ENCODE data around the gene LMAN2.
"Not testable (repeated sequence)": the region's sequence is repeated elsewhere in the genome, so short reads cannot be mapped to it uniquely, and the experiment has no call there.

LMAN2 gene

DNA sequence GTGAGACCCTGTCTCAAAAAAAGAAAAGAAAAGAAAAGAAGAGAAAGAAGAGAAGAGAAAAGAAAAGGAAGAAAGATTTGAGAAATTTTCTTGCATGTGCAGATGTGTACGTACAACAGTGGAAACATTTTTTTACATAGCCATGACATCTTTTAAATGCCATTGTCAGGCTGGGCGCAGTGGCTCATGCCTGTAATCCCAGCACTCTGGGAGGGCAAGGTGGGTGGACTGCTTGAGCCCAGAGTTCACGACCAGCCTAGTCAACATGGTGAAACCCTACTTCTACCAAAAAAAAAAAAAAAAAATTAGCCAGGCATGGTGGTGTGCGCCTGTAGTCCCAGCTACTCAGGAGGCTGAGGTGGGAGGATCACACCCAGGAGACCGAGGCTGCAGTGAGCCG lies 6.6 kb downstream of the LMAN2 start:
- no peak for DNase-seq

DNA sequence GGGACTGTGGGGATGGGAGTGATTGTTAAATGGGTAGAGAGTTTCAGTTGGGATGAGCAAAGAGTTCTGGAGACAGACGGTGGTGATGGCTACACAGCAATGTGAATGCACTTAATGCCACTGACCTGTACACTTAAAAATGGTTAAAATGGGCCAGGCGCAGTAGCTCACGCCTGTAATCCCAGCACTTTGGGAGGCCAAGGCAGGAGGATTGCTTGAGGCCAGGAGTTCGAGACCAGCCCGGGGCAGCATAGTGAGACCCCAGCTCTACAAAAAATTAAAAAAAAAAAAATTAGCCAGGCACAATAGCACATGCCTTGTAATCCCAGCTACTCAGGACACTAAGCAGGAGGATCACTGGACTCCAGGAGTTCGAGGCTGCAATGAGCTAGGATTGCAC lies 7.7 kb downstream of the LMAN2 start:
- DNase-seq: no peak

DNA sequence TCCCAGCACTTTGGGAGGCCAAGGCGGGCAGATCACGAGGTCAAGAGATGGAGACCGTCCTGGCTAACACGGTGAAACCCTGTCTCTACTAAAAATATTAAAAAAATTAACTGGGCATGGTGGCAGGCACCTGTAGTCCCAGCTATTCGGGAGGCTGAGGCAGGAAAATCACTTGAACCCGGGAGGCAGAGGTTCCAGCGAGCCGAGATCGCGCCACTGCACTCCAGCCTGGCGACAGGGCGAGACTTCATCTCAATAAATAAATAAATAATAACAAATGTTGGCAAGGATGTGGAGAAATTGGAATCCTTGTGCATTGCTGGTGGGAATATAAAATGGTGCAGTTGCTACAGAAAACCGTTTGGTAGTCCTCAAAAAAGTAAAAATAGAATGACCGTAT lies 8.5 kb downstream of the LMAN2 start:
- not testable (repeated sequence) for DNase-seq

DNA sequence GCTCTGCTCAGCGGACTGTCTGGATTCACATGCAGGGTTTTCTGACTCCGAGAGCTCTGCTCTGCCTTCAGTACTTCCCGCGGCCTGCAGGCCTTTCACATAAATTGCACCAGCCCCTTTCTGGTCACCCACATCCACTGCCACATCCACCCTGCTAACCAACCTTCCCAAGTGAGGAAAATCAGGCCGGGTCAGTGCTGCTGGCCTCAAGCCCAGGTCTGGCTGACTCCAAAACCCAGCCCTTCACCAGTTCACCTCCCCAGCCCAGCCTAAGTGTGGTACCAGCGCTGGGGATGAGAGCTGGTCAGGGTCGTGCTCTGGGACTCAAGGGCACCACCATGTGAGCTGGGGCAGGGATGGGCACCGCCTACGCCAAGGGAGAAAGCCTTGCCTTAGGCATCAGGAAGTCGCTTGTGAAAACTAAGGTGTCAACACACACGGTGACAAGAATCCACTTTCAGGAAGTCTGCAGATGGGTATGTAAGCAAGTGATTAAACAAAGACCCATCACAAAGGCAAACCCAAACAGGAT lies 12.3 kb downstream of the LMAN2 start:
- no peak for DNase-seq

DNA sequence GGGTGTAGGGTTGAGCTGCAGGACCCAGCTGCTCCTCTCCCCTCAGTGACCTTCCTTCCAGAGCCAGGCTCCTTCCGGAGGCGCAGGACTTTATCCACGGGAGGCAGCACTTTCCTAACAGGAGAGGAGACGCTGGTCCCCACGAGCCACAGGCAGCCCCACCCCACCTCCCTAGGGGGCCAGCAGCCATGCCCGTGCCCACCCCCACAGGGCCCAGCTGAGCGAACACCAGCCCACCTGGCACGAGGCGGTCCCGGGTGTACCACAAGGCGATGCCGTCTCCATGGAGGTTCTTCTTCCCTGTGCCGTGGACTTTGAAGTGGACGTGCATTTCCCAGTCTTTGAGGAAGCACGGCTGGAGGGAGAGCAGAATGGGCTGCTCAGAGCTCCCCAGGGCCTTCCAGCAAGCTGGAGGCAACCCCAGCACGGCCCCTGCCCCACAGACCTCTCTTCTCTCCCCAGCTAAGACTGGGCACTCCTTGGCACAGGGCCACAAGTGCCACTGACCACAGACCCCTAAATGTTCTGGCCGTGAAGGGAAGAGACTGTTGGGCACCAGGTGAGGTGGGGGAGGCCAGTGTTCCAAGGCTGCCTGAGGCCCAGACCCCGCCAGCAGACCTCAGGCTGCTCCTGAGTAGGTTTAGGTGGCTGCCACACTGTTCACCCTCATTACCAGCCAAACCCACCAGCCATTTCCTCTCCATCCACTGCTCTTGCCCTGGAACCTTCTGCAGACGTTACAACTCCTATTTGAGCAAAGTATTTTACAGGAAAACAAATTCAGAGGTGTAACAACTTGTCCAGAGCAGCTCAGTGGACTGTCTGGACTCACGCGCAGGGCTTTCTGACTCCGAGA lies 13.0 kb downstream of the LMAN2 start:
- no peak for DNase-seq

DNA sequence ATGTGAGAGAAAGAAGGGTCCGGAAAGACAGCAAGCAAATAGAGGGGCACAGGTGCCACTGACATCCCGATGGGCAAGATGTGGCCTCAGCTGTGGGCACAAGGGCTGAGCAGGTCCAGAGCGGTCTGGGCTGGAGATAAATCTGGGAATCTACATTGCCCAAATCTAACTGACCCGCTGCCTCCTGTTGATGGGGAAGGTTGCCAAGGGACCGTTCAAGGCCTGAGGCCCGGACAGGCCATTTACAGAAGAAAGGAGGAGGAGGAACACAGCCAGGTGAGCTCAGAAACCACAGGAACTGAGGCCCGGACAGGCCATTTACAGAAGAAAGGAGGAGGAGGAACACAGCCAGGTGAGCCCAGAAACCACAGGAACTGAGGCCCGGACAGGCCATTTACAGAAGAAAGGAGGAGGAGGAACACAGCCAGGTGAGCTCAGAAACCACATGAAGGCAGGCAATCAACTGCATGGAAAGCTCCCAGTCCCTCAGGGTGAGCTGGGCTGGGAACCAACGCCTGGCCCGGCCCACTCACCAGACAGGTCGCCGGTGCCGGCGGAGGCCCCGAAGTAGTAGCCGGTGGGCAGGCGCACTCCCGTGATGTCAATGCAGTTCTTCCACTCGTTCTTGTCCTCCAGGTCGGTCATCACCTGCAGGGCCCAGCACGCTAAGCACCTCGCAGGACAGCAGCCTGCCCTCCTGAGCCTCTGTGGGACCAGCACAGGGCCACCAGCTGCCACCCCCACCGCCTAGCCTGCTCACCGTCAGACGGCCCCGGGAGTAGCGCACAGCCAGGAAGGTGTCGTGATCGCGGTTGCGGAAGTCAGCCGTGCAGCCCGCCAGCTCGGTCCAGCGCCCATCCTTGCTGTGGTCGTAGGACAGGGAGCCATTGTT lies 14.6 kb downstream of the LMAN2 start:
- DNase-seq: no peak

DNA sequence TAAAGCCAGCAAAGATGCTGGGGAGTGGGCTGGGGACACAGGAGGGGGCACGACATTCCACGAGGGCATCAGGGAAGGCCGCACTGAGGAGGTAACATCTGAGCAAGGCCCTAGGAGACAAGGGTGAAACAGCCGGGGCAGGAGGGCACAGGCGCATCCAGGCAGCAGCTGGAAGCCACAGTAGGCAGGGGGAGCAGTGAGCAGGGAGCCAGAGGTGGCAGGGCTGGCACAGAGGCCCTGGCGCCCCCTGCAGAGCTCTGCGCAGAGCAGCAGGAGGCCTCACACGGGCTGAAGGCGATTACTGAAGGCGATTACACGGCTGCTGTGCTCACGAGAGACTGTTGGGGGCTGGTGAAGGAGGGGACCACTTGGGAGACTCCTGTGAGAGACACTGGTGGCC lies 15.4 kb downstream of the LMAN2 start:
- peak; percentile 33 for DNase-seq

DNA sequence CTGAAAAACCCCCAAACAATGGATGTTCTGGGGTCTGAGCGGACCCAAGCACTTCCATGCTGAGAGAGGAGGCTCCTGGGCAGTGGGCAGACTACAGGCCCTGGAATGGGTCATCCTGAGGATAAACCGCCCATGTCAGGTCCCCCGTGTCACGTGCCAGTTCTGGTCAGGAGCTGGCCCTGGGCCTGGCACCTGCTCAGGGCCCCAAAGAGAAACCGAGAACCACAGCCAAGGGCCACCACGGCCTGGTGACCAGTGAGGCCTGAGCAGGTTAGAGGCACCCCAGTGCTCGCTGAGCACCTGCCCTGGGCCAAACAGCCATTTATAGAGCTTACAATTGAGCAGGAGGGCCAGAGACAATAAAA lies 15.8 kb downstream of the LMAN2 start:
- DNase-seq: no peak

DNA sequence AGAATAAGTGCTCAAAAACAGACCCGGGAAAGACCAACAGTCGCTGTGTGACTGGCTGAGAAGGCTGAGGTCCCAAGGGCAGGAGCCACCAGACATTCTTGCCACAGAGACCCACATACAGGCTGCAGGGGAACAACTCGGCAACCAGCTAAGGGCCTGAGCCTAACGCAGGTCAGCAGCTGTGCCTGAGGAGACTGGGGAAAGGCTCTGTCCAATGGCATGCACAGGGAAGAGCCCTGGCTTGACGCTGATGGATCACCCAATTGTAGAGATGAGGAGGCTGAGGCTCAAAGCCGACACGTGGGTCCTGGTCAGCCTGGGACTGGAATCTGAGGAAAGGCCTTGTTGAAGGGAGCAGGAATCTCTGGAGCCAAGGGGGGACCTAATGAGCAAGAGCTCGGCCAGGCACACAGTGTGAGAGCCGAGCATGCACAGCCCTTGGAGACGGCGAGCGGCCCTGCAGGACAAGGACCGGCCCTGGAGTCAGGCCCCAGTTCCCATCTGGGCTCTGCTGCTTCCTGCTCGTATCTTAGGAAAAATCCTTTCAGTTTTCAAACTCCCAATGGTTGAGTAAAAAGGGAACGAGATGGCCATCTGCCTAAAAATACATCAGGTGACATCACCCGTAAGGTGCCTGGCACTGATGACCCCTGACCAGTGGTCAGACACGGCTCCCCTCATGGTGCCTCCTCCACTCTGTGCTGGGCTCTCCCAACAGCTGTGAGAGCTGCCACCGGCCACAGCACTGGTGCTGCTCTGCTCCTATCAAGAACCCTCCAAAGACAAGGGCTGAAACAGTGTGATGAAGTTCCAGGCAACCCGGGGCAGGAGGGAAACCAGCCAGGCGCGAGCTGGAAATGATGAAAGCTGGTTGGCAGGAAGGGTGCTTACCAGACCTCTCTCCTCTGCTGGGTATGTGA lies 16.4 kb downstream of the LMAN2 start:
- no peak for DNase-seq

DNA sequence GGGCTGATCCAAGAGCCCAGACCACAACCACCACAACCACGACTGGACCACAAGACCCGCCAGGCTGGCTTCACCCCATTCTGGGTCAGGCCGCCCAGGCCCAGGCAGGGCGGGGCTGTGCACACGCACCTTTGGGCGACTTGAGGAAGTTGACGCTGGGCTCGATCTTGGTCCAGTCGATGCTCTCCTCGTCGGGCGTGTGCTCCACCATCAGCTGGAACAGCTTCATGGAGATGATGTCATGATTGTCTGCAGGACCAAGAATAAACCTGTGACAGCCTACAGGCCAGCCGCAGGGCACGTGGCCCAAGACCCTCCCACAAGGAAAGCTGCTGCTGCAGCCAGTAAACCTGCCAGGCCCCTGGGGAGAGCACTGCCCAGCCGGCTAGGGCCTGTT lies 17.3 kb downstream of the LMAN2 start:
- no peak for DNase-seq

DNA sequence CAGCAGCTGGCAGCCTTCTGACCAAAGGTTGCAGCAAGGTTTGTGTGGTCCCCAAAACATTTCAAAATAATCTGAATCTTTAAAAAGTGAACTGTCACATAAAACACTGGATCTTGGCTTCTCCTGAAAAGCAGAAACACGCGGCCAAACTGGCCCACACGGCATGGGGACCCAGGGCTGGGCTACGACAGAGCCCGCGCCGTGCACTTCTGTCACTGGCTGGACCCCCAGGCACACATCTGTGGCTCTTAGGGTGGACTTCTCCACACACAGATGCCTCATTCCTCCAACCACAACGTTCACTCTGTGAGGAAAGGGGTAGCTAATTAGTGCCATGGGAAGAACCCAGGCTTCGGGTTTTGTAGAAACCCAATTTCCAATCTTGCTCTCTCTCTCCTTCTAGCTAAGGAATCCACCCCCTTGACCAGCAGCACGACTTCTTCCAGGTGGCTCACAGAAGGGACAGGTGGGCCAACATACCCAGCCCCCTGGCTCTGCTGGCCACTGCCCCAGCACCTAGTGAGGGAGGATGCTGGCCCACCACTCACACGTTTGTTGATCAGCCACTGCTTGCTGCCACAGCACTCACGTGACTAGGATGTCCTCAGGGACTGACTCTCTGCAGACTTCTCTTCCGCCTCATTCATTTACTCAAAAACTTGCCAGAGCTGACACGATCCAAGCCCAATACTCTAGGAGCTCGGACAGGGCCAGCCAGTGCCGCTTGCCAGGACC lies 17.9 kb downstream of the LMAN2 start:
- DNase-seq: no peak

DNA sequence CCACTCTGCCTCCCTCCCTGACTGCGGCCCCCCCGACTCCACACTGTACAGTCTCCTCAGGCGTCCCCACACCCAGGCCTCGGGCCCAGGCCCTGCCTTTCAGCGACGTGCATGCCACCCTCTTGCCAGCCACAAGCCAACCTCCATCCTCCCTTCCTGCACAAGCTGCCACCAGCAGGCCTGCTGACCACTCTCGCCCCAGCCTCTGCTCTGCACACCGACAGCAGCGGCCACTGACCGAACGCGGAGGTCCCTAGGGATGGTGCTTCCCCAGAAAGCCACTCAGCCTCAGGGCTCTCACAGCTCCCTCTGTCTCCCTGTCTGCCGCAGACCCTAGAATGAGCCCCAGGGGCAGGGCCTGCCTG lies 18.6 kb downstream of the LMAN2 start:
- no peak for DNase-seq

DNA sequence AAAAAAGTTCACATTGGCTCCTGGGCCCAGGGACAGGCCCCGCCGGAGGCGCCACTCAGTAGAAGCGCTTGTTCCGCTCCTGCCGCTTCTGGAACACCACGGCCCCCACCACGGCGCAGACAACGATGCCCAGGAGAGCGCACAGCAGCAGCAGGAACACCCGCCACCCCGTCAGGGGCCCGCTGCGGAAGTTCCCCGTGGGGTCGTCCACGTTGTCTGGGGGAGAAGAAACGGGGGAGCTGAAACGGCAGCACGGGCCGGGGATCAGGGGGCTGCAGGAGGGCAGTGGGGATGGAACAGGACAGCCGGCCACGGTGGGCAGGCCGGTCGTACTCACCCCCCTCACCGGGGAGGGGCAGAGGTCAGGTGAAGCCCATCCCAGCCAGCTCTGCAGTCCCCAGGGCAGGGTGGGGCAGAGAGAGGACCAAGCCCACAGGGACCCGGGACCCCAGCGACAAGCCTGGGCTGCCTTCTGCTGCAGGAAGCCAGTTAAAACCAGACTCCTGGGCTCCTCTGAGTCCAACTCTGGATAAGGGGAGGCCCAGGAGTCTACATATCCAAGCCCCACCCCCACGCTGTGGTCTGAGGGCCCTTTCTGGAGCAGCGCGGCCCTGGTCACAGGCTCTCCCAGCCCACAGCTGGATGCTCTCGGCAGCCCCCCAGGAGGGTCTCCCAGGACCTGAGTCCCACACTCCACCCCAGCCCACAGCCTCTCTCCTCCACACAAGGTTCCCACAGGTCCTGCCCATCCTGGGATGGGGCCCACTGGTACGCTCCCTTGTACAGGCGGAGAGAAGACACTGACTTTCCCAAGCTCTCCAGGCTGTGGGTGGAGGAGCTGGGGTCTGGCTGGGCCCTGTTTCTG lies 19.2 kb downstream of the LMAN2 start:
- DNase-seq: no peak

DNA sequence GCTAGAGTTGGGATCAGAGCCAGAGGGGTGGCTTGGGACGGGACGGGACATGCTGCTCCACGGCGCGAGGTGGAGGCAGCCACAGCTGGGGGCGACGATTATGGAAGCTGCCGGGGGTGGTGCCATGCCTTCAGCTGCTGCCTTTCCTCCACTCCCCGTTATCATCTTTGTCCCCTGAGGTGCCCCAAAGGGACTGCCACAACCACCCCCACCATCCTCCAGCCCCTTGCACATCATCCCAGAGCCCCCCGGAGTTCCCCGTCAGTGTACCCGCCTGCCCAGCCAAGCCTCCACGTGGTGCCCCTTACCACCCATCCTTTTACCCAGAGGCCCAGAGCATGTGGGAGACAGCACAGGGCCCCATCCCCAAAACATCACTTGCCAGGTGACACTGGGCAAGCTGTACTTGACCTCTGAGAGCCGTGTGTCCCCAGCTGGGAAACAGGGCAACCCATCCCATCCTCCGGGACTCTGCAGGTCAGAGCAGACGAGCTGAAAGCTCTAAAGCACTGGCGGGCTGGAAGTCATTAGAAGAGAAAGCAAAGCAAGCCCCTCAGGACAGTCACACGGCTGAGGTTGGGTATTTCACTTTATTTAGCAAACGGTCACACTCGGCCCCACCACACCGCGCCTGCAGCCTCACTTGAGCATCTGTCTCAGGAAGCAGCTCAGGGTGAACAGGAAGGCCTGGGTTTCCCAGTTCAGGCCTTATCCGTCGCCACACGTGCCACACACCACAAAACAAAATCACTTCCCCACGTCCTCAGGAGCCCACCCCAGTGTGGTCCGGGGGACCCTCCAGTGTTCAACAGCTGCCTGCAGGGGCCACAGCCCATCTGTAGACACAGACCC lies 20.3 kb downstream of the LMAN2 start:
- DNase-seq: no peak

DNA sequence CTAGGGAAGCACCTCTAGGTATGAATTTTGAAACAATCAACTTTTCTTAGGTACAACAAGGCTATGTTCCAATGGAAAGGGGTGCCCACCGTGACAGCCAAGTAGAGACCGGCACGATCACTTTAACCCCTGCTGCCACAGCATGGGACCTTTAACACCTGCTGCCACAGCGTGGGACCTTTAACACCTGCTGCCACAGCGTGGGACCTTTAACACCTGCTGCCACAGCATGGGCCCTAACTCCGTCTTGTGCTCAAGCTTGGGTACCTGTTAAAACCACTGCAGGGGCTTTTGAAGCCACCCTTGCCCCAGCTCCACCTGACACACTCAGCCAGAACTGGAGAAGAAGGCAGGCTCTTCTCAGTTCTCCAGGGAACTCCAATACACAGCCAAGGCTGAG lies 21.6 kb downstream of the LMAN2 start:
- no peak for DNase-seq

DNA sequence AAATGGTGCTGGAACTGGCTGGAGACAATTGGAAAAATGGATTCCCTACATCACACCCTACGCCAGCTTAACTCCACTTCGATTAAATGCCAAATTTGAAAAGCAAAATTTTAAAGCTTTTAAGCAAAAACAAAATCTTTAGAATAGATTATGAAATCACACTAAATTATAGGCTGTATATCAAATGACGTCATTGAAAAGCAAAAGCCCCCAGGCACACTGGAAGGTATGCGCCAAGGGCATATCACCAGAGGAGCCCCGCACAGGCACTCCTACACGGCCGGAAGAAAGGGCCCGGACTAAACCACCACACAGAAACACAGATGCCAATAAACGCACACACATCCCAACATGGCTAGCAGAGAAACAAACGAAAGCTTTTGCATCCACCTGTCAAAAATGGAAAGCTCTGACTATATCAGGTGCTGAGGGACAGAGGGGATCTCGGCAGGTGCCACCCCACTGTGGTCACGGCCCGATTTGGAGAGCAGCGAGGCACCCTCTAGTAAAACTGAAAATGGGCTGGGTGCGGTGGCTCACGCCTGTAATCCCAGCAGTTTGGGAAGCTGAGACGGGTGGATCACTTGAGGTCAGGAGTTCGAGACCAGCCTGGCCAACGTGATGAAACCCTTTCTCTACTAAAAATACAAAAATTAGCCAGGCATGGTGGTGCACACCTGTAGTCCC lies 22.8 kb downstream of the LMAN2 start:
- DNase-seq: no peak

DNA sequence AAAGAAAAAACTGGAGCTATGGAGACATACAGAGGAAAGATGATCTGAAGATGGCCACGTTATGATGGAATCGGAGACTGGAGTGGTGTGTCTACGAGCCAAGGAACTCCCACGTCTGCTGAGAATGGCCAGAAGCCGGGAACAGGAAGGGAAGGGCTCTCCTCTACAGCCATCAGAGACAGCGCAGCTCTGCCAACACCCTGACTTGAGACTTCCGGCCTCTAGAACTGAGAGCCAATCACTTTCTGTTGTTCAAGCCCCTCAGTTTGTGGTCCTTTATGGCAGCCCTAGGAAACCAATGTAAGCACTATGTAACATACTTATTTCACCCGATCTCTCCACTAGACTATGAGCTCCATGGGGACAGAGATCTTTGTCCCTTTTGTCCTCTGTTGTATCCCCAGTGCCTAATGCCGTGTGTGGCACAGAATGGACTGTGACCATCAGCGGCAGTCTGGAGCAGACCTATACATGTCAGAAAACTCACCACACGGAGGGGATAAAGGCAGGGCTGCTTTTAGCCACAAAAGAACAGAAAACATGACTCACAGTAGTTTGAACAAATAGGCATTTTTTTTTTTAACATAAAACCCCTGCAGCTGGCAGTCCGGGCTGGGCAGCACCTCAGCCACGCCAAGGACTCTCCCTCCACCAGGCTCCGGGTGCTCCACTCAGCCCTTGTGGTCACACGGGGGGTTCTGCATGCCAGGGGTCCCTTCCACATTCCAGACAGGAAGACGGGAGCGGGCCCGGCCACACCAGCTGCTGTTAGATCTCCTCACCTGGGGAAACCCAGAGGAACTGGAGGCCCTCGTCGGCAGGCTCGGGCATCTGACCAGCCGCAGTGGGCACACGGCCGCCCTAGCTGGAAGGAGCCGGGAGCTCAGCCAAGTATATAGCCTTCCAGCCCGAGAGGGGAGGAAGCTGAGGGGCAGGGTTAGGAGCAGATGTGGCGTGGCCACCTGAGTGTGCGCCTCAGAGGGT lies 23.6 kb downstream of the LMAN2 start:
- DNase-seq: no peak

DNA sequence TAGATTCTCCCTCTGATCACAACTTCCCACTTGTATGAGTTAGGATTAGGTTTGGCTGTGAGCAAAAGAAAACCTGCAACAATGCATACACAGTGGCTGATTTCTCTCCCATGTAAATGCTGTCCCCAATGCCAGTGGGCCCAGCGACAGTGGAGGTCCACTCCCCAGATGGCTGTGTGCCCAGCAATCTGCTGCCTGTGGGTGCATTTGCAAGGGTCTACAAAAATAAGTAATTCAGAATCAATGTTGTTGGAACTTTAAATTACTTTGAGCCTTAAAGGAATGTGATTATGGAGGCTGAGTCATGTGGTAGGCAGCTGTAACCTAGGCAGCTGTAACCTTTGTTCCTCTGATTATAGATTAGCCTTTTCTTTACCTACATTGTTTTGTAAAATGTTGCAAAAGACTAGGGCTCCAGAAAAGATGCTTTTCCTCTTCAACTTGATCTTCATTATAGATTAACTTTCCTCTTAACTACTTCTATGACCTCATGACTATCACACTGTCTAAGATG lies 25.5 kb downstream of the LMAN2 start:
- DNase-seq: no peak
